HK-2 (cell line): ENCODE results near the gene GSTCD.
"Not testable (repeated sequence)": the region's sequence is repeated elsewhere in the genome, so short reads cannot be mapped to it uniquely, and the experiment has no call there.

ENCODE experiments used
- DNase-seq: peaks from one replicate; pipeline ENCODE4 v3.0.0-alpha.2; 2018; ENCODE audit not compliant: unreplicated experiment

The GSTCD gene, protein sequence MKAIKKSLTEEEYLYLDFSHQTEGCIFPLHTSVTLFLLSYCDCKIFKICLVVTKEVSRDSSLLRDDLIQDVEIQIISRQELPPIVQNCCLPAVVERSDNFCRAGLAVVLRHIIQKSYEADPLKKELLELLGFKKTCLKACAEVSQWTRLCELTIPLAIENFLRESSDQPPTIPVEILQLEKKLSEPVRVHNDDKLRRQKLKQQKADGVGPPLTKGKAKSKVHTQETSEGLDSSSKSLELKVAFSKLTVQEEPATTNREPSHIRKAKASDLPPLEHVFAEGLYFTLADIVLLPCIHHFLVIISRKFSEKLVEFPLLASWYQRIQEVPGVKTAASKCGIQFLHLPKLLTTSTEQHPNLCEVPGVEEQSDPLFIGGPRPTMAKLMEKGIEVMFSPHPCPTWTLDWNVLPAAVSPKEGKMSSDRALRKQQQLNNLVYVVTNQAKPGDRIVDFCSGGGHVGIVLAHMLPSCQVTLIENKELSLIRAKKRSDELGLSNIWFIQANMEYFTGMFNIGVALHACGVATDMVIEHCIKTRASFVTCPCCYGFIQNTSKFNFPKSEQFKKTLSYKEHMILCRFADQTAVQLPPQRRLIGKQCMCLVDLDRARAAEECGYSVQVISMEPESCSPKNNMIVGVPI

DNA sequence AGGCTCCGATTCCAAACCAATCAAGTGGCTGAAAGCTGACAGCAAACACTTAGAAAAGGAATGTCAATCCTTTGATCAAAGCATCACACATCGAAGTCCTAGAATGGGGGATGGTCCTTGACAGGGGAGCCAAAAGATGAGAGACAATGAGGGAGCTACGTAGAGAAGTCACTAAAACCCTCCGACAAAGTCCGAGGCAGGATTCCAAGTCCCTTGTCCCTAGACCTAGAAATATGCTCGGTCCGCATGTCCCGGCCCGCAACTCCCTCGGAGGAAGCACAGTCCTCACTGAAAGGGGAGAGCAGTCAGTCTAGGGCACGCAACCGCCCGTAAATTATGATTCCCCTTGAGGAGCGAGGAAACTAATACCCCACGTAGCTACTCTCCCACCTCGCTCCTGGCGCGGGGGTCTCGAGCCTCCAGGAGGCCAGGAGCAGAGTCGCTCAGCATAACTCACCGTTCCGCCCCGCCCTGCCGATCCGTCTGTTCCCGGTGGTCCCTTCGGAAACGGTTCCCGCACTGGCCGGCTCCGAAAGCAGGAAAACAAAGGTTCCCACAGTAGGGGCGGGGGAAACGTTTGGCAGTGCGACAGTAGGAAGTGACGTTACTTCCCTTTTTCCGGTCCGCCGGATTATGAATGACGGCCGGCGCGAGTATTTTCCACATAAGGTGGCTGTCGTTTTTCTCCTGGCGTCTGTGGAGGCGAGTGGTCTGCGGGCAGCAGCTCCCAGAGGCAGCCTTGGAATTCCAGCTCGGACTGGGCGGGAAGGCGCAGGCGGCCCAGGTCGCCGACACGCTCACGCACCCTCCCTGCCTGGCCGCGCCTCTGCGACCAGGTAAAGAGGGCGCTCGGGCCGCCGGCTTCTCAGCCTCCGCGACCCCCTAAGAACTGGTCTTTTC lies at the start of gene GSTCD, which contains the start of gene INTS12:
GSTCD (plus strand) TSS at position 604 of the 900 bp plus-strand sequence. CDS start 8,830 bp downstream, outside the sequence.
INTS12 (minus strand) TSS at position 509 of the 900 bp plus-strand sequence. CDS start 8,684 bp downstream, outside the sequence.
- peak; percentile 92 for DNase-seq

DNA sequence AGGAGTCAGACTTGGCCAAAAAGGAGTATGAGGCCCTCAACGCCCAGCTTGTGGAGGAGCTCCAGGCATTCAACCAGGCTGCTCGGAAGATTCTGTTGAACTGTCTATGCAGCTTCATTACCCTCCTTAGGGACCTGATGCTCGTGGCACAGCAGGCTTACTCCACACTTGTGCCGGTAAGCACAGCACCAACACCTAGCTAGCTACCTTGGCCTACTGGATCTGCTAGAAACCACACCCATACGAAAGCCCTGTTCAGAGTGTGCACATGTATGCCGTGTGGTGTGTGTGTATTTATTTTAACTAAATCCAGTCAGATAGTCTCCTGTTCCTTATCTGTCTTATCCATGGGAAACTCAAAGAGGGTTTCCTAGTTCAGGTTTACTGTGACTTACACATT lies 49.4 kb upstream of the GSTCD start:
- no peak for DNase-seq

DNA sequence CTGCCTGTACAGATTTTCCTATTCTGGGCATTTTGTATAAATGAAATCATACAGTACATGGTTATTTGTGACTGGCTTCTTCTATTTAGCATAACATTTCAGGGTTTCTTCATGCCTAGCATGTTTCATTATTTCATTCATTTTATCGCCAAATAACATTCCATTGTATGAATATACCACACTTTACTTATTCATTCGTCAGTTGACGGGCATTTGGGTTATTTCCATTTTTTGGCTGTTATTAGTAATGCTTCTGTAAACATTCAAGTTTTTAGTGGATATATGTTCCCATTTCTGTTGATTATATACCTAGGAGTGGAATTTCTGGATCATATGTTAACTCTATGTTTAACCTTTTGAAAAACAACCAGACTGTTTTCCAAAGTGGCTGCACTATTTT lies 47.6 kb upstream of the GSTCD start:
- no peak for DNase-seq

DNA sequence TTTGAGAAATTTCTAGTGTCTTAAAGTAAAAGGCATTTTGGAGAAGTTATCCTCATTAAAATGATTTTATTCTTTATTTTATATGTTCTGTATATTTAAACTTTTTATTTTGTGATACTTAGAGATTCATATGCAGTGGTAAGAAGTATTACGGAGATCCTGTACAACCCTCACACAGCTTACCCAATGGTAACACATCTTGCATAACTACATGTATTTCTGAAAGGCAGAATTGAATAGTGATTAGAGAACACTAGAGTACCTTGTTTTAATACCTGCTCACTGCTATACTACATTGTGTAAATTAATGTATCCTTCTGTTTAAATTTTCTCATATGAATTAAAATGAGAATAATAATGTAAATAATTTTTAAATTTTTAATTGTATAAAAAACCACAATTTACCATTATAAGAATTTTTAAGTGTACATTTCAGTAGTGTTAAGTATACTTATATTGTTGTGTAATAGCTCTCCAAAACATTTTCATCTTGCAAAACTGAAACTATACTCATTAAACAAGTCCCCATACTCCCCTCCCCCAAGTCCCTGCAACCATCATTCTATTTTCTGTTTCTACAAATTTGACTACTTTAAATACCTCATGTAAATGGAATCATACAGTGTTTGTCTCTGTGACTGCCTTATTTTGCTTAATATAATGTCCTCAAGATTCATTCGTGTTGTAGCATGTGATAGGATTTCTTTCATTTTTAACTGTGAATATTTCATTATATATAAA lies 45.5 kb upstream of the GSTCD start:
- DNase-seq: no peak

DNA sequence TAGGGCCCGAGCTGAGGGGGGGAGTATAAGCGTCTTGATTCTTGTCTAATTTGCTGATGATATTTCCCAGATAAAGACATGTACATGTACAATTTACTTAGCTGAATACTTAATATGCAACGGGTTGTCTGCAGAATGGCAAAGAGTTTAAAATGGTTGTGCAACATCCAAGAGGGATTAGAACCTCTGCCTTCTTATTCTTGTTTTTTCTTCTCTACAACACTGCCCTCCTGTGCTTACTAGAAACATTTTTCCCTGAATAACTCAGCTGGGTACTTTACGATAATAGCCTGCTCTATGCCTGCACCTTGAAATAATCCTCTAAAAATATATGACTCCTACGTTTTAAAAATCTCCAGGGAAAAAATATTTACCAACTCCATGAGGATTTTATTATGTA lies 41.9 kb upstream of the GSTCD start:
- DNase-seq: no peak

DNA sequence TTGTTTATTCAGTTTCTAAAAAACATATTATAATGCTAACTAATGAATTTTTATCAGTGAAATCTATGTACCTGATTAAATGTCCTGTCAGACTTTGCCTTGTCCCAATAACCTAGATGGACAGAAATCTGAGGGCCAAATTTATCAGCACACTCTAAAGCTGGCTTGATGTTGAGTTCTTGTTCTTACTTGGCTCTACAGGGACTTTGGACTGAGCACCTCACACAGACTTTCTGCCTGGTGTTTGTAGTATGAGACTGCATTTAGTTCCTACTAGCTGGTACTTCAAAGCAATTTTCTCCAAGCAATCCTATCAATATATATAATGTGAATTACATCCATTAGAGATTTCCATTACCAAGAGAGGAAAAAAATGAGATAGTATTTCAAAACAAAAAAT lies 37.9 kb upstream of the GSTCD start:
- no peak for DNase-seq

DNA sequence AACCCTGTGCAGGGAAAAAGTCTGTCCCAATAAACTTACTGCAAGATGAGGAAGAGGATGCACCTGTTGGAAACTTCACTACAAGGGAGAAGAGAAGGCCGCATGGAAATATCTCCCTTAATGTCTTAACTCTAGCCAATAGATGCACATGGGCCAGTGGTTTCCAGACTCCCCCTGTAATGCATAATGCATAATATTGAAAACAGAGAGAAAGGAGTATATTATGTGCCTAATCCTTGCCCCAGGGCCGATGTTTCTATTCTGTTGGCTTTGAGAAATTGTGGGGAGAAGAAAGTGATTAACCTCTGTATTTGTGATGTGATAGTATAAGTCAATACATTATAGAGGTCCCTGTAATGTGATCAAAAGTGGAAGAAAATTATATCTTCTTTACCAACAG lies 37.3 kb upstream of the GSTCD start:
- DNase-seq: no peak

DNA sequence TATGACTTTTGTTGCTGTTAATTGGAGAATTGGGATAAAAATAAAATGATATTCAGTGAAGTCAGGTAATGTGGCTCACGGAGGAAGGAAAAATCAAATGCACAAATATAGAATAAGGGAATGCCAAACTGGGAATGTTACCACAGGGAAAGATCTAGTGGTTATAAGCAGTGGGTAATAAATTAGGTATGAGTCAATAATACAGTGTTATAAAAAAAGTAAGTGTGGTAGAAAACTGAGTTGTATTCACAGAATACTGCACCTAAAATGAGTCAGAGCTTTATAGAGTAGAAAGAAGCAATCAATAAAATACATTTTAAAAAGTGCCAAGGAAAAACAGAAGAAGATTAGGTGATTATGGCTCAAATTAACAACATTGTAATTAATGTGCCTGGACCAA lies 34.6 kb upstream of the GSTCD start:
- DNase-seq: no peak

DNA sequence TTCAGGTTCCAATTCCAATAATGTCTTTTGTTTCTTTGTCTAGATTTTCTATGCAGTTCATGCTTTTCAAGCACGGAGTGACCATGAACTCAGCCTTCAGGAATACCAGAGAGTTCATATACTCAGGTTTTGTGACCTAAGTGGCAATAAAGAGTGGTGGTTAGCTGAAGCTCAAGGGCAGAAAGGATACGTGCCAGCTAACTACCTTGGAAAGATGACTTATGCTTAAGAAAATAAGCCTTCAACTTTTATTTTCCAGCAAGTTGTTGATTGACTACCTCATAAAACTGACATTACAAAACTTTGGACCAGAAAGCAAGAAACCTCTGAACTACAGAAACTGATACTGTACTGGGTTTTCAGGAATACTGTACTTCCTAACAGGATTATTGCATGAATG lies 30.9 kb upstream of the GSTCD start:
- no peak for DNase-seq

DNA sequence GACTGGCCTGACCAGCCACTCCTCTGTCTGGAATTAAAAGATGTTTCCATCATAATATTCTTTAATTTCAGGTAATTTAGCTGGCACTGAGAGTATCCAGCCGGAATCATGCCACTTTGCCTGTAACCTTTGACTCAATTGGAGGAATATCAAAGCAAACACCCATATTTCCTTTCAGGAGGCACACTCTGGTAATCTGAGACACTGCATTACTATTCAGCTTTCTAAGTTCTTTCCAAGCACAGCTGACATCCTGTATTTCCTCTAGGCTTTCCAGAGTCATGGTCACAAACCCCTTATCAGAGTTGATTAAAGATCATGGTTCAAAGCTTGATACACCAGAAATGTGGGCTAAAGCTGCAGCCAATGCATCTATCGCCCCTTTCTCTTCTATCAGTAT lies 29.4 kb upstream of the GSTCD start:
- DNase-seq: no peak

DNA sequence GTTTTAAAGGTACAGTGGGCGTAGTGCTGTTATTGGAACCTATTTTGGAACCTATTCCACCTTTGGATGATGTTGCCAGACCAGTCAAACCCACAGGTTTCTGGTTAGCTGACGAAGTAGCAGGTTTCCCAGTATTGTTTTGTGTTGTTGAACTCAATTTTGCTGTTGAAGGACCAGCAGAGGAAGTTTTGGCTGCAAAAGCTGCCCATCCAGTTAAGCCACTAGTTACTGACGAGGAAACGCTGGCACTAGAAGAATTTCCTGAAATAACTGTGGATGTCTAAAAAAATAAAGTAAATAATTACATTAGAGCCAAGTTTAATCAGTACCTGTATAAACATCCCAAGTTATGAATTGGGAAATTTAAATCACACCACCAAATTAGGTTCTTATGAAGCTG lies 25.5 kb upstream of the GSTCD start:
- no peak for DNase-seq

DNA sequence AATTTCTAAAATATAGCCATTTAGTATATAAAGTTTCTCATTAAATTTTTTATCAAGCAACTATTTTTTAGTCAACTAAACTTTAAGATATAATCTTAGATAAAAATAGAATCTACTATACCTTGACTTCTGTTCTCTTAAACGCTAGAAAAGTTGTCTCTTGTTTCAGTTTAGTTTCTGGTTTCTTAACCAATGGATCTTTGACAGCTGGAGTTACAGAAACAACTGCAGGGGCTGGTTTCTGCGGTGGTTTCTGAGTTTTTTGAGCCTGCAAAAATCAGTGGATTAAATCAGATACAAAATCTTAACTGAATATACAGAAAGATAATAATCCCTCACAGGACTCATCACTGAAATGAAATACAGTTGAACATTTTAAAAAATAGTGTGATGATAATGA lies 22.0 kb upstream of the GSTCD start:
- DNase-seq: no peak

DNA sequence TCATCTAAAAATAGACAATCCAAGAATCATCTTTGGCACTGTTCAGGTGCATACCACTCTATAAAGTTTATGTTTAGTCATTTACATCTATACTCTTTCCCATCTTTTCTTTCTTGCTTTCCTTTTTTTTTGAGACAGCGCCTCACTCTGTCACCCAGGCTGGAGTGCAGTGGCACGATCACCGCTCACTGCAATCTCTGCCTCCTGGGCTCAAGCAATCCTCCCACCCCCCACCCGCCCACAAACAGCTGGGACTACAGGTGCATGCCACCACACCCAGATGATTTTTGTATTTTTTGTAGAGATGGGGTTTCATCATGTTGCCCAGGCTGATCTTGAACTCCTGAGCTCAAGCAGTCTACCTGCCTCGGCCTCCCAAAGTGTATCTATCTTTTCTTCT lies 13.8 kb upstream of the GSTCD start:
- DNase-seq: not testable (repeated sequence)

DNA sequence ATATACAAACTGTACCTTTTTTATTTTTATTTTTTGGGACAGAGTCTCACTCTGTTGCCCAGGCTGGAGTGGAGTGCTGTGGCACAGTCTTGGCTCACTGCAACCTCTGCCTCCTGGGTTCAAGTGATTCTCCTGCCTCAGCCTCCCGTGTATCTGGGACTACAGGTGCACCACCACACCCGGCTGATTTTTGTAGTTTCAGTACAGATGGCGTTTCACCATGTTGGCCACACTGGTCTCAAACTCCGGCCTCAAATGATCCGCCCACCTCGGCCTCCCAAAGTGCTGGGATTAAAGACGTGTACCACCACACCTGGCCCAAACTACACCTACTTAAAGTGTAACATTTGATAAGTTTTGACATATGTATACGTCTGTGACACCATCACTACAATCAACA lies 12.8 kb upstream of the GSTCD start:
- not testable (repeated sequence) for DNase-seq

DNA sequence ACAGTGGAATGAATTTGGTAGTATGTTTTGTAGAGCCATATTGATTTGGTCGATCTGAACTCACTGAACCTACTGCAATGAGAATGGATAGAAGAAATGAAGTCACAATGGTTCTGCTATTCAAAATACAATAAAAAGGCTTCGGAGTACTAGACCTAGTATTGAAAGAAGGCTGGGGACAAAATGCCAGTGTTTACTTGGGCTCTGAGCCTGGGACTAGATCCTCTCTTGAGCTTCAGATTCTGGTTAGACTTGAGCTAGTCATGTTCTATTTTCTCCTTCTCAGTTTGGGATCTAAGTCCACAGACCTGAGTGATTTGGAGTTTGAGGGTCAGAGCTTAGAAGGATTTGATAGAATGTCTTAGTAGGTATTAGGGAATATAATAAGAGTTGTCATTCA lies 10.0 kb upstream of the GSTCD start:
- DNase-seq: no peak

DNA sequence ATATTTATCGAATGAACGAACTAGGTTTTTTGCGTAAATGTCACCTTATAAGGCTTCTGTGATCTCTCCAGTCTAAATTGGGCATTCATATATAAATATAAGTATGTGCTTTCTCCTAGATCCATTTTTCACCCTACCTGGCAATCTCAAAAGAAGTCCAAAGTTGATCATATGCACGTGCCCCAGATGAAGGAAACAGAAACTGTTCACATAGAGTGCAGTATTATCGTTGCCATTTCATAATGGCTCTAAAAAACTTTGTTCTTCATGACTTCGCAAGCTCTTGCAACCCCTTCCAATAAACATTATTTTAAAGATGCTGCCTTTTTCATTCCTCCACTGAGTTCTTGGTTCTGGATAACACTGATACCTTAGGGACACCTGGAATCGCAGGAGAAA lies 803 bp upstream of the GSTCD start:
- DNase-seq: no peak

DNA sequence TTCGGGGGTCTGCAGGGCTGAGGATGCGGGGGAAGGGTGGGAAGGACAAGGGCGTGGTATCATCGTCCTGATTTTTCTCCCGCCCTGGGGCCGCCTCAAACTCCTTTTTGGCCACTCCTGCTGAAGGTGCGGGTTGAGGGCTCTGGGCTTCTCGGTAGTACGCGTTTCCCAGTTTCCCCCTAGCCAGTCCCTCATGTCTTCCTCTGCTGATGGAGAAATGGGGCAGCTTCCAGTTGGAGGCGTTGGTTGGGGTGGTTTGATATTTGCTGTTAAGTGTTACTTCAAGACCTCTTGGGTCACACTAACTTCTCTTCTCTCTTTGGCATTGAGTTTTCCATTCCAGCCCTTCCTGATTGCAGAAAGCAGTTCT lies 482 bp downstream of the GSTCD start:
- no peak for DNase-seq

DNA sequence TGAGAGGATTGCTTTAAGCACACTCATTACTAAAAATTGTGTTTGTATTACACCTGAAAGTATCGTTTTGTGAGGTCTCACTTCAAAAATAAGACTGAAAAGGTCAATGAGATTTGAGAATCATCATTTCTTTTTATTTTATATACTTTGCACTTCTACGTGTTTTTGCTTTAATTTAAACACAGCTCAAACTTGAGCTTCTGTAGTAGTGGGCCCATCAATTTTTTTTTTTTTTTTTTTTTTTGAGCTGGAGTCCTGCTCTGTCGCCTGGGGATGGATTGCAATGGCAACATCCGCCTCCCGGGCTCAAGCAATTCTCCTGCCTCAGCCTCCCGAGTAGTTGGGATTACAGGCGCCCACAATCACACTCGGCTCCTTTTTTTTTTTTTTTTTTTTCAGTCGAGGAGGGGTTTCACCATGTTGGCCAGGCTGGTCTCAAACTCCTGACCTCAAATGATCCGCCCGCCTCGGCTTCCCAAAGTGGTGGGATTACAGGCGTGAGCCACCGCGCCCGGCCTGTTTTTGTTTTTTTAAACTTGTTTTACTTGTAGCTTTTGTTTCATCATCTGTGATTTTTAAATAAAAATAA lies 1.5 kb downstream of the GSTCD start:
- DNase-seq: no peak

DNA sequence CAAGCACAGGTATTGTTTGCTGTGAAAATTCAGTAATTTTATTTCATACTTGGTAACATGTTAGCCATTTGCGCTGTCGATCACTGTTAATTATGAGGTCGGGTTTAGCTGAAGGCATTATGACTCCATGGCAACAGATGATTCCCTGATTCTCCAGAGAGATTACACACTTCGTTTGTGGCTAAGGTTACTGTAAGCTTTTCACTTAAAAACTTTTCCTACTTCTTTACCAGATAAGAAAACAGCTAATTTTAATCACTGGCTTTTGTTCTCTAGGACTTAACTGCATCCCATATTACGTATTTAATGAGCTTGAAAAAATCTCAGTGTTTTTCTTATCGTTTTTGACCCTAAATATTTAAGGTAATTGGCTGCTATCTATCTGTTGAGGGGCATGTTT lies 2.1 kb downstream of the GSTCD start:
- DNase-seq: no peak

DNA sequence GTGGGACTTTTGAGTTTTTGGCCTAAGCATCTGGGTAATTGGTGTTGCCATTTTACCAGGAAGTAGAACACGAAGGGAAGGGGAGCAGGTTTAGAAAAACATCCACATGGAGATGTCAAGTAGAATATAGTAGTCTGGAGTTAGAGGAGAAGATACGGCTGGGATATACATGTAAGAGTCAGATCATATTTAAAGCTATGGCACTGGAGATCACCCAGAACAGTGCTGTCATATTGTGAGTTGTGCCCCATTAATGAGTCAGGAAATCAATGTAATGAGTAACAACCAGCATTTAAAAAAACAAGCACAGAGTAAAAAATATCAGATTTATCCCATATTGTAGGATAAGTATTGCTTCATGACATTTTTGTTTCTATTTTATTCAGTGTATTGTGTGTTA lies 4.2 kb downstream of the GSTCD start:
- DNase-seq: no peak

DNA sequence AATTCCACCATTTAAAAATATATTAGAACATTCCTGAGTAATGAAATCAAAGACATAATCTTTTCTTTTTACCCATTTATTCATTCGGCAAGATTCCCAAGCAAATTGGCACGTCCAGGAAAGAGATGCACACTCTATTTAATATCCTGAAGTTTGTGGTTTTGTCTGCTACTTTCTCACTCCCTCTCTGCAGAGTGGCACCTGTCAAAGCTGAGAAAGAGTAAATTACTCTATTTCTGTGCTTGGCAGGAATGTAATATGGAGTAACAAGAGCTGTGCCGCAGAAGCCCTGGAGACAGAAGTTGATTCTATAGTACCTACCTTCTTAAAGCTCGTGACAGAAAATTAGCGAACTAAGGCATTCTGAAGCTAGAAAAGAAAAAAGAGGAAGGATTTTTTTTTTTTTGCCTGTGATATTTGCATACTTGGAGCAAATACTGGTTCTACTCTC lies 5.5 kb downstream of the GSTCD start:
- DNase-seq: no peak
